NCI-H2171 (cell line): ENCODE measurements around the gene GEMIN5.

Source experiments
- DNase-seq: peaks from one replicate; lab custom pipeline; 2025; lab: John Stamatoyannopoulos, UW

Gene GEMIN5

GRCh38 chr5:154884424-154884823 is 53.6 kb downstream of the GEMIN5 start:
- DNase-seq: no peak

- DNase-seq: no peak
Measured at GRCh38 chr5:154881986-154882385, 56.0 kb downstream of the GEMIN5 start.

- no peak for DNase-seq
Measured at GRCh38 chr5:154878642-154879335, 59.2 kb downstream of the GEMIN5 start.

GRCh38 chr5:154873791-154874331 is 64.2 kb downstream of the GEMIN5 start:
- DNase-seq: no peak

GRCh38 chr5:154871734-154872133 is 66.3 kb downstream of the GEMIN5 start:
- DNase-seq: no peak

- peak; percentile 10 for DNase-seq
Measured at GRCh38 chr5:154868702-154869101, 69.3 kb downstream of the GEMIN5 start.

- DNase-seq: no peak
Measured at GRCh38 chr5:154866841-154867240, 71.2 kb downstream of the GEMIN5 start.

GRCh38 chr5:154865466-154866184 is 72.4 kb downstream of the GEMIN5 start:
- DNase-seq: no peak

GRCh38 chr5:154863291-154864080 is 74.5 kb downstream of the GEMIN5 start:
- DNase-seq: no peak

- no peak for DNase-seq
Measured at GRCh38 chr5:154862766-154863165, 75.2 kb downstream of the GEMIN5 start.

- DNase-seq: no peak
Measured at GRCh38 chr5:154861946-154862345, 76.1 kb downstream of the GEMIN5 start.

- no peak for DNase-seq
Measured at GRCh38 chr5:154860765-154861164, 77.2 kb downstream of the GEMIN5 start.

GRCh38 chr5:154860123-154860522 is 77.9 kb downstream of the GEMIN5 start:
- no peak for DNase-seq

GRCh38 chr5:154858972-154859871 is 78.8 kb downstream of the GEMIN5 start:
- no peak for DNase-seq

GRCh38 chr5:154858297-154858971 is 79.6 kb downstream of the GEMIN5 start, which contains the start of gene CNOT8:
CNOT8 (plus strand) TSS chr5:154858627; CDS start chr5:154863279, 4,652 bp downstream.
- DNase-seq: peak; percentile 87

- peak; percentile 86 for DNase-seq
Measured at GRCh38 chr5:154857530-154858296, 80.3 kb downstream of the GEMIN5 start.

GRCh38 chr5:154851351-154851750 is 86.7 kb downstream of the GEMIN5 start:
- DNase-seq: no peak

GRCh38 chr5:154850255-154851062 is 87.6 kb downstream of the GEMIN5 start, which contains the start of gene FAXDC2:
FAXDC2 (minus strand) TSS chr5:154850603; CDS start chr5:154838178, 12,425 bp downstream.
- no peak for DNase-seq

GRCh38 chr5:154849791-154850201 is 88.2 kb downstream of the GEMIN5 start:
- no peak for DNase-seq
